Cerebellar nuclear complex (tissue), 1 donor: Measurements from ENCODE around the gene BMF.

Experiments used
- DNase-seq, 2 experiments: peaks; one replicate each; lab custom pipeline; 2025; lab: John Stamatoyannopoulos, UW

The BMF gene

DNA sequence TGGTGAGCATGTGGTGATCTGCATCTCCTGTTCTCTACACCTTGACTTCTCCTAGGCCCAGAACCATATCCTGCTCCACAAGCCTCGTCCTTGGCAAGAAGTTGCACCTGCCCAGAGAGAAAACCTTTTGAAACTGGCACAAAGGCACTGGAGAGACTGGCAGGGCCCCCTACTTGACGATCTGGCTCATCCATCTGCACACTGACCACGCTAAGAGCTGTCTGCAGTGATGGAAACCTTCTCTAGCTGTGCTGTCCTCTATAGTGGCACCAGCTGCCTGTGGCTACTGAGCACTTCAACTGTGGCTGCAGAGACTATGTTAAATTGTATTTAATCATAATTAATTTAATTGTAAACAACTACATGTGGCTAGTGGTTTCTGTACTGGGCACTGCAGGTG lies 43.5 kb downstream of the BMF start:
- DNase-seq = no peak

GRCh38 chr15:40064231-40064894 lies 44.3 kb downstream of the BMF start:
- DNase-seq = no peak

DNA sequence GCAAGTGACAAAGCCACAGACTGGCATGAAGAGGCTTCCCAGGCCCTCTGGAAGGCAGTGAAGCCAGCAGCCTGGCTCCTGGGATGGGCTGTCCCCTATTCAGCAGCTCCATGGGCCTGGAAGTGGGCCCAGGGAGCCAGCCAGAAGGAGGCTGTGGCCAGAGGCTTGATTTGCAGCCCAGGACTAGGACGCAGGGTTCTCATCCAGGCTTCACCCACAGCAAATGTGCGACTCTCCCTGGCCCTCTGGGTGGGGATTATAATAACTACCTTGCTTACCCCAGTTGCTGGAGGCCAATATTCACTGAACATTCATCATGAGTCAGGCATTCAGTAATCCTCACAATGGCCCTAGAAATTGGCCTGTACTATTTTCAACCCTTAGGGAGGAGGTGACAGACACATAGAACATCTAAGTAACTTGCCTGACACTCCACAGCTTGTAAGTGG lies 45.1 kb downstream of the BMF start:
- DNase-seq = no peak

DNA sequence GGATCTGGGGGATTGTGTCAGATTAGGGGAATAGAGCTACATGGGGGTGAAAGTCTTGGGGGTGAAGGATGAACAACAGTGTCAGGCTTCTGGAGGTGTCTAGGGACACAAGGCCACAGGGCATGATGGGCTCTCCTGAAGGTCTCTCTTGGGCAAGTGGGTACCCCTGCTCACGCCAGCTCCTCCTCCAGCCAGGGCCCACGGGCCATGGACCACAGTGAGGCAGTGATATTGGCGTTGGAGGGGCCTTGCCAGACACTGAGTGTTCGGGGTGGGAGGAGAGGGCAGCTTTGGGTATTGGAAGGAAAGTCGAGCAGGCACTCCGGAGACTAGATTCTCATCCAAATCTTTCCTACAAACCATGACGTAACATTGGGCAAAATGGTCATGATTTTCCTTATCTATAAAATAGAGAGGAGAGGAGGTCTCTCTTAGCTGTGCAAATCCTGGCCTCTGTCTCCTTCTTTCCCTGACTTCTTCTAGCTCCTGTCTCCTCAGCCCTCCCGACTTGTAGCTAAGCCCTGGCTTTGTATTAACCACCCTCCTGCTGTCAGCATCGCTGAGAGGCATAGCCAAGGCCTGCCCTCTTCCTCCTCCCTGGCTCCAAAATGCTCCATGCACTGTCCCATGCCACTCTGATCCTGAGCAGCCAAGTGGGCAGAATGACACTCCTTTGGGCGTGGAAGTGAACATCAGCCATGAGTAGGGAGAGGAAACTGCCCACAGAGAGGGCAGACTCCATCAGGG lies 45.7 kb downstream of the BMF start:
- DNase-seq = no peak

GRCh38 chr15:40061212-40061901 lies 47.3 kb downstream of the BMF start:
- DNase-seq = no peak

DNA sequence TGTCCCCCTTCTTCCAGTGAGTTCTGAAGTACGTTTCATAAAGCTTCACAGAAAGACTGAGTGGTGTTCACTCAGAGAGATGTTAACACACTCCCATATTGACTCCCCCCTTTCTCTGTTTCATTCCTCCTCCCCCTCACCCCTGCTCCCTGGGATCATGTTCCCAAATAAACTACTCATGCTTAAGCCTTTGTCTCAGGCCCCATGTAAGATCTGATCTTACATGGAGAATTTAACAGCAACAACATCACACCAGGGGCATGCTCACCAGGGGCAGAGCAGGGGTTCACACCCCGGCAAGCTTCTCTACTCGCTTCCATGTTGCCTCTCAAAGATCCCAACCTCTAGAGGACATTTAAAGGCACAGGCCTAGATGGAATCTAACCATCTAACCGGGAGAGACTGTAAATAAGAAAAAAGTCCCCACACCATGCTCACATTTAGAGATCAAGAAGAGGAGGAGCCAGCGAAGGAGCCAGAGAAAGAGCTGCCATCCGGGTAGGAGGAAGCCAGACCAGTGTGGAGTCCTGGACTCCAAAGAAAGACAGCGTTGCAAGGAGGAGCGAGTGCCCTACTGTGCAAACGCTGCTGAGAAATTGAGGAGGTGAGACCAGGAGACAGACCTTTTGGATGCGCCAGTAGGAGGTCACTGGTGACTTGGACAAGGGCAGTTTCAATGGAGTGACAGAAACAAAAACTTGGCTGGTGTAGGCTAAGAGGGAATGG lies 48.3 kb downstream of the BMF start:
- no peak for DNase-seq

DNA sequence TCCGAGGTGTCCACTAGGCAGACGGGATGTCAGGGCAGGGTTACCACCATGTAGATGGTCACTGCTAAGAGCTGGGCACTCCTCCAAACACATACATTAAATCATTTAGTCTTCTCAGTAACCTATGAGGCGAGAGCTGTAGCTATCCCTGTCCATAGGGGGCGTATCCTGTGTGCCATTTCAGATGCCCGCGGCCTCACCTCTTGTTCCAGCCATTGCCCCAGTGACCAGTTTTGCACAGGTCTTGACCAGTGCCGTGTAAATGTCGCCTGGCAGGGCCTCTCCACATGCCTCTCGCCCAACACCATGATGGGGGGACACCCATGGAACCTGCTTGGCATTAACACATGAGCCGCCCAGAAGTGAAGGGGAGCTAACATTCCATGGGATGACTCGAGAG lies 48.9 kb downstream of the BMF start:
- no peak for DNase-seq

DNA sequence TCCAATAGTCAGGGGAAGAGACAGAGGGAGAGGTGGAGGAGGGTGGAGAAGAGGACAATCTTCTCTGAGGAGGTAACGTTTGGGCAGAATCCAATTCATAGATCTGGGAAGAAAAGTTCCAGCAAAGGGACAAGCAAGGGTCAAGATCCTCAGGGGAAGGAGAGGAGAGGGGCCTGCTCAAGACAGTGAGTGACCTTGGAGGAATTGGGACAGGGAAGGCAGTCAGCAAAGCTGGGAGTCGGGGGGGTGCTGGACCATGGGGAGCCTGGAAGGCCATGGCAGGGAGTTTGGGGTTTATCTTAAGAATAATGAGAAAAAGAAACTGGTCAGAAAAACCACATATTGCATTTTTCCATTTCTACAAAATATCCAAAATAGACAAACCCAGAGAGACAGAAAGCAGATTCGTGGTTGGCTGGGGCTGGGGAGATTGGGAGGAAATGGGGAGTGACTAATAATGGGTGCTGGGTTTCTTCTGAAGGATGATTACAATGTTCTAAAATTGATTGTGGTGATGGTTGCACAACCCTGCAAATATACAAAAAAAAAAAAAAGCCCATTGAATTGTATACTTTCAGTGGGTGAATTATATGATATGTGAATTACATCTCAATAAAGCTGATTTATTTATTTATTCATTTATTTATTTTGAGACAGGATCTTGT lies 50.1 kb downstream of the BMF start:
- DNase-seq = no peak

- DNase-seq = no peak
Measured at GRCh38 chr15:40055576-40056293, 52.9 kb downstream of the BMF start.

DNA sequence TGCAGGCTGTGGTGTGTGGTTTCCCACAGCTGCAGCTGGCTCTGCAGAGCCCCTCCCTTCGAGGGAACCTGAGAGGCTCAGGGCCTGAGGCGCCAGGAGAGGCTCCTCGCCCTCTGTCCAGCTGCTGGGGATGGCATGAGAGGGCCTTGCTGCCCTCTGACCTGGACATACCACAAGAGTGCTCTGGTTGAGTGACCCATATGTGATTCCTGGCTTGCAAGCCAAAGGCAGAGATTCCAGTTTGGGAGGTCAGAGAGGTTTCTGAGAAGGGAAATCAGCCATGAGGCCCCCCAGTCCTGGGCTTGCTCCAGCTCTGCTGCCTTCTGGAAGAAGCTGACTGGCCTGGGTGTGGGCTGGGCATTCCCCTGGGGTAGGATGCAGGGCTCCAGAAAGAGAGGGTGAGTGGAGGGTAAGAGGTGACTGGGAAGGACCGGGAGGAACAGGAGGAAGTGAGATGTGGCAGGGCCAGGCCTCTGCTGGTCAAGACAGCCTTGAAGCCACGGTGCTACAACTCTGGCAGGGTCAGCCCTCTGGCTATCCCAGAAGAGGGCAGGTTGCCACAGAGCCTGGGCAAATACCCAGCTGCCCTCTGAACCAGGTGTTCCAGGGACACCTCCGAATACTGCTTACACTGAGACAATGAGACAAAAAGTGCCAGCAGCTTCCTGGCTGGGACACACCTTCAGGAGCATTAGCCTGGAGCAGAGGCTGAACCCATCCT lies 53.7 kb downstream of the BMF start:
- no peak for DNase-seq

DNA sequence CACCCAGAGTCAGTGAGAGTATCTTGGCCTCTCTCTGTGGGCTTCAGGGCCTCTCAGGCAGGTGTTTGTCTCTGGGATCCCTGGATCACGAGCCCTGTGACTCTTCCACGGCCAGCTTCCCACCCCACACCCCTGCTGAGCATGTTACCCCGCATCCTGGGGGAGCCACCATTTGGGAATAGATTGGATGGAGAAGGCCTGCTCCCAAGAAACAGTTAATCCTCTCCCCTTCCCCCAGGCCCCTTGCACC lies 54.1 kb downstream of the BMF start:
- no peak for DNase-seq

- no peak for DNase-seq
Measured at GRCh38 chr15:40053831-40054604, 54.7 kb downstream of the BMF start.

DNA sequence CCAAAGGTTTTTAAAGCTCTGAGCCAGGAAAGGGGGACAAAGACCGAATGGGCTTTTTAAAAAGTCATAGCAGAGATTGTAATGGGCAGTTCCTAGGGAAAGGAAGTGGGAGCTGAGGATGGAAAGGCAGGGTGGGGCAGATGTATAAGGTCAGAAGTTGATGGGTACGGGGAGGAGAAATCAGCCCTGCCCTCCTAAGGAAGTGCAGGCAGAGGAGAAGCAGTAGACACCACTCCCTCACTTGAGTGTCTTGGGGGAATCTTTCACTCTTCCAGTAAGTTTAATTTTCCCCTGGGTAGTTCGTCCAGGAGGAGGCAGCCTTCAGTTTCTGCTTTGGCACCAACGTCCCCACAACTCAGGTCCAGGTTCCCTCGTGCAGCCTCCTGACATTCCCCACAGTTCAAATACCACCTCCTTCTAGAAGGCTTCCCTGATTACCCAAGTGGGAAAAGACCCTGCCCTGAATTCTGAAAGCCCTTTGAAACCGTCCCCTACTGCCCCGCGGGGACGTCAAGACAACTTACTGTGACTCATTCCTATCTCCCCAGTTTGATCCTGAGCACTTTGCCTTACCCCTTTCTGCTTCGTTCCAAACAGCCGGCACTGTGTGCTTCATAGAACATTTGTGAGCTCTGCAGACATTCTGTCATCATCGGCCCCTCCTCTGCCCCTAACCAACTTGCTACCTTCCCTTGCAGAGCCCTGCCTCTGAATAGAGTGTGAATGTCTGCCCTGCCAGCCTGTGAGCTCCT lies 55.4 kb downstream of the BMF start:
- no peak for DNase-seq

- DNase-seq = no peak
Measured at GRCh38 chr15:40052604-40053003, 56.1 kb downstream of the BMF start.

DNA sequence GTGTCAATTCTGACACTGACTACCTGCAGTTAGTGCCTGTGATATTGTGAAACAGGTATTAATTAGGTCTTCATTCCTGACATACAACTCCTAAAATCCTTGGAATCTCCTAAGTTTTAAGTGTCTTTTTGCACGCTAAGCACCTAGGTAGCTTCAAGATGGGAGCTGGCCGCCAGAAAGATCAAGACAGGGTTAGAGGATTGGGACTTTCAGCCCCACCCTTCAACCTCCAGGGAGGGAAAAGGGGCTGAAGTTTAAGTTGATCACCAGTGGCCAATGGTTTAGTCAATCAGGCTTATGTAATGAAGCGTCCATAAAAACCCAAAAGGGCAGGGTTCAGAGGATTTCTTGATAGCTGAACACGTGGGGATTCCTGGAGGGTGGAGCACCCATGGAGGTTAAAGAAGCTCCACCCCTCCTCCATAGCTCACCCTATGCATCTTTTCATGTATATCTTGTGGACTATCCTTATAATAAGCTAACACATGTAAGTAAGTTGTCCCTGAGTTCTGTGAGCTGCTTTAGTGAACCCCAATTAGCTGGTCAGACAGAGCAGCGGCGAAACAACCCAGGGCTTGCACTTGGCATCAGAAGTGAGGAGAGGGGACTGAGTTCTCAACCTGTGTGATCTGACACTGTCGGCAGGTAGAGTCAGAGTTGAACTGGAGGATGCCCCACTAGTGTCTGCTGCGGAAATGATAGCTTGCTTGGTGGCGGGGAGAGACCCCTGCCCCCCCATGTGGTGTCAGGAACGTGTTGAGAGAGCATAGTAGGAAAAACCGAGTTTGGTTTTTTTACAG lies 56.9 kb downstream of the BMF start:
- DNase-seq = no peak

DNA sequence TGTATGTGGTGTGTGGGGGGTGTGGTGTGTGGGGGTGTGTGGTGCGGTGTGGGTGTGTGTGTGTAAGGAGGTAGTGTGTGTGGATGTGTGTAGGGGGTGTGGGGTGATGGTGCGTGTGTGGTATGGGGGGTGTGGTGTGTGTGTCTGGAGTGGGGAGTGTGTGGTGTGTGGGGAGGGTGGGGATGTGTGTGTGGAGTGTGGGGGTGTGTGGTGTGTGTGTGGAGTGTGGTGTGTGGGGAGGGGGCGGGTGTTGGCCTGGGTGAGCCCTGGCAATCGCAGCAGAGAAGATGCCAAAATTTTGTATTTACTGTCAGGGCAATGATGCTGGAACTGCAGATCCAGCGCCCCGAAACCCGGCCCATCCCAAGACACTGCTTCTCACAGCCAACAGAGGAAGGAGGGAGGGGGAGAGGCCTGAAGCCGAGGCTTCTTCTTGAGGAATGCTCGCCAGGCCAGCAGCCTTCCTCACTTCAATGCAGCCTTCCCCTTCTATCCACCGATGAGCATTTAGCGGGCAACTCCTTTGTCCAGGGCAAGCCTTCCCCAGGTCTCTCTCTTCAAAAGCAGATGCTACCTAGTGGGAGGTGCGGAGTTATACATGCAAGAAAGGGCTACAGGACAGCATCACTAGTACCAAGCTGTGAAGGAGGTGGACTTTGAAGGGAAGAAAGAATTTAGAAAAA lies 57.8 kb downstream of the BMF start:
- DNase-seq = no peak

DNA sequence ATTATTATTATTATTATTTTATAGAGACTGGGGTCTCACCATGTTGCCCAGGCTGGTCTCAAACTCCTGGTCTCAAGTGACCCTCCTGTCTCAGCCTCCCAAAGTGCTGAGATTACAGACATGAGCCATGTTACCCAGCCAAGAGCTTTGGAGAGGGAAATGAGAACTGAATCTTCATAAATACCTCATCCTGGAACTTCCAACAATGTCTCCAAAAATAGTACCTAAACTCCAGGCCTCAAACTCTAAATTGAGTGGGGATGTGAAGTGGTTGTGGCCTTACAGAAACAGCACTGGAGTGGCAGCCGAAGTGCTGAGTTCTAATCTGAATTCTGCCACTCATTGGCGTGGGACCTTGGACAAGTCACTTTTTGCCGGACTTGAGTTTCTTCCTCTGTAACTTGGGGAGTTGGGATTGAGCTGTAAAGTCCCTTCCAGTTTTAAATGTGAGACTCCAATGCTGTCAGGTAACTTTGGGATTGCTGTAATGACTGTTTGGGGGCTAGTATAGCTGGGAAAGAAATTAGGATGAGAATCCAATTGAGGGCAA lies 59.7 kb downstream of the BMF start:
- DNase-seq = no peak
